H1 (cell line): ENCODE measurements around the gene TRIM47. TPM values are rescaled to one million over a fixed set of nuclear protein-coding genes. Genes with fewer than 3 reads are reported as not detected.

Experiments used
- CTCF ChIA-PET: fragments of 300-600 bp; sonication (Branson Sonifier 250); formaldehyde crosslinking; loops from one replicate; lab custom pipeline; 2021; ENCODE audit not compliant: partially characterized antibody; lab: Charles Lee
- POLR2A ChIA-PET: fragments of 300-600 bp; sonication (Branson Sonifier 250); formaldehyde crosslinking; loops from one replicate; lab custom pipeline; 2021; ENCODE audit warnings: inconsistent platforms; ENCODE audit not compliant: partially characterized antibody; lab: Charles Lee
- DNase-seq, 2 experiments: peaks; one replicate each; pipeline versions ENCODE4 v3.0.0 to v3.0.0-alpha.2; 2010 to 2022; ENCODE audit warnings: low spot score in 2 of 2, low read depth in 1 of 2, mixed read lengths in 1 of 2
- FAIRE-seq: peaks from 2 replicates; lab custom pipeline; 2011; peaks lifted over from hg19 to GRCh38; lab: Jason Lieb, UNC
- H2AFZ ChIP-seq: 2 replicates; pipeline ENCODE4 v1.8.1; 2012; ENCODE audit warnings: low read length, inconsistent platforms
- H2AK5ac ChIP-seq: 2 replicates; pipeline ENCODE4 v1.6.1; 2013; ENCODE audit warnings: low read depth, low read length
- H2BK120ac ChIP-seq: replicated peaks from 2 replicates; pipeline ENCODE3; 2013; ENCODE audit warnings: low read depth, low read length, inconsistent platforms
- H2BK12ac ChIP-seq: 2 replicates; pipeline ENCODE4 v1.6.1; 2013; ENCODE audit warnings: low read depth, low read length
- H2BK15ac ChIP-seq: 2 replicates; pipeline ENCODE4 v1.6.1; 2013; ENCODE audit warnings: low read length
- H2BK20ac ChIP-seq: 2 replicates; pipeline ENCODE4 v1.6.1; 2013; ENCODE audit warnings: low read length
- H2BK5ac ChIP-seq: 2 replicates; pipeline ENCODE4 v1.6.1; 2013; ENCODE audit warnings: low read depth, low read length
- H3K14ac ChIP-seq: 2 replicates; pipeline ENCODE4 v1.6.1; 2013; ENCODE audit warnings: inconsistent platforms; ENCODE audit not compliant: insufficient read length
- H3K18ac ChIP-seq: 2 replicates; pipeline ENCODE4 v1.6.1; 2013; ENCODE audit warnings: low read length; ENCODE audit errors: extremely low read depth
- H3K23ac ChIP-seq: 2 replicates; pipeline ENCODE4 v1.6.1; 2013; ENCODE audit warnings: inconsistent platforms; ENCODE audit not compliant: insufficient read length
- H3K23me2 ChIP-seq: 2 replicates; pipeline ENCODE4 v1.6.1; 2013; ENCODE audit warnings: low read depth, low read length
- H3K27ac ChIP-seq: 2 replicates; pipeline ENCODE4 v1.6.1; 2011; ENCODE audit warnings: low read depth, low read length, inconsistent platforms
- H3K27me3 ChIP-seq, 4 experiments: replicated peaks in 1 of 4; 1 replicate in 1 of 4; 2 replicates in 3 of 4; pipeline versions ENCODE4 v1.6.1 to v1.8.1; 2011 to 2013; ENCODE audit warnings: low read length in 3 of 4, mild to moderate bottlenecking in 3 of 4, inconsistent platforms in 2 of 4, mixed read lengths in 2 of 4, moderate library complexity in 1 of 4; ENCODE audit not compliant: control insufficient read depth in 3 of 4, insufficient read depth in 3 of 4; ENCODE audit errors: extremely low read depth in 1 of 4
- H3K36me3 ChIP-seq, 4 experiments: 2 replicates each; pipeline versions ENCODE4 v1.6.1 to v1.8.1; 2011 to 2013; ENCODE audit warnings: mild to moderate bottlenecking in 4 of 4, low read length in 3 of 4, moderate library complexity in 2 of 4, control low read depth in 1 of 4, inconsistent platforms in 1 of 4; ENCODE audit not compliant: insufficient read depth in 4 of 4, control insufficient read depth in 2 of 4
- H3K4ac ChIP-seq: replicated peaks from 2 replicates; pipeline ENCODE3; 2013; ENCODE audit warnings: low read length, low read depth, mixed read lengths, inconsistent platforms; ENCODE audit not compliant: insufficient read length
- H3K4me1 ChIP-seq, 4 experiments: replicated peaks in 1 of 4; 1 replicate in 1 of 4; 2 replicates in 3 of 4; pipeline versions ENCODE4 v1.6.1 to v1.8.1; 2011 to 2013; ENCODE audit warnings: low read length in 3 of 4, inconsistent platforms in 2 of 4, mixed read lengths in 1 of 4; ENCODE audit not compliant: insufficient read depth in 4 of 4, control insufficient read depth in 3 of 4
- H3K4me2 ChIP-seq, 2 experiments: 2 replicates each; pipeline versions ENCODE4 v1.6.1 to v1.8.1; 2011 to 2013; ENCODE audit warnings: low read depth in 2 of 2, low read length in 2 of 2, control low read depth in 1 of 2, inconsistent platforms in 1 of 2, mild to moderate bottlenecking in 1 of 2; ENCODE audit not compliant: insufficient read depth in 1 of 2
- H3K4me3 ChIP-seq, 4 experiments: fragments of 200-600, 300-600 bp in 1 of 4; sonication (generic), shearing (Covaris generic), sonication (Bioruptor Twin) in 1 of 4; 2 replicates each; pipeline versions ENCODE4 v1.5.1 to v1.8.1; 2011 to 2016; ENCODE audit warnings: low read length in 4 of 4, low read depth in 3 of 4, control low read depth in 2 of 4, inconsistent platforms in 2 of 4, mild to moderate bottlenecking in 2 of 4, mixed read lengths in 1 of 4, moderate library complexity in 1 of 4; ENCODE audit not compliant: insufficient read depth in 2 of 4; ENCODE audit errors: extremely low read depth in 1 of 4
- H3K56ac ChIP-seq: replicated peaks from 2 replicates; pipeline ENCODE3; 2013; ENCODE audit warnings: low read depth, mild to moderate bottlenecking, mixed read lengths, low read length, inconsistent platforms; ENCODE audit not compliant: insufficient read length
- H3K79me1 ChIP-seq: 2 replicates; pipeline ENCODE4 v1.6.1; 2013; ENCODE audit warnings: low read depth, low read length, control low read depth
- H3K79me2 ChIP-seq, 2 experiments: 2 replicates each; pipeline versions ENCODE4 v1.6.1 to v1.8.1; 2012 to 2013; ENCODE audit warnings: low read length in 2 of 2, mild to moderate bottlenecking in 2 of 2, inconsistent platforms in 1 of 2; ENCODE audit not compliant: insufficient read depth in 2 of 2, control insufficient read depth in 1 of 2
- H3K9ac ChIP-seq, 4 experiments: replicated peaks in 1 of 4; 1 replicate in 1 of 4; 2 replicates in 3 of 4; pipeline versions ENCODE4 v1.6.1 to v1.8.1; 2011 to 2013; ENCODE audit warnings: low read depth in 3 of 4, low read length in 3 of 4, control low read depth in 2 of 4, mild to moderate bottlenecking in 2 of 4, moderate library complexity in 2 of 4, inconsistent platforms in 1 of 4; ENCODE audit errors: extremely low read depth in 1 of 4
- H3K9me3 ChIP-seq, 2 experiments: 2 replicates each; pipeline versions ENCODE4 v1.6.1 to v1.8.1; 2012 to 2013; ENCODE audit warnings: mild to moderate bottlenecking in 2 of 2, moderate library complexity in 2 of 2, control low read depth in 1 of 2, inconsistent platforms in 1 of 2, low read depth in 1 of 2, low read length in 1 of 2, mixed read lengths in 1 of 2; ENCODE audit not compliant: insufficient read depth in 2 of 2
- H4K20me1 ChIP-seq, 2 experiments: replicated peaks in 1 of 2; 2 replicates each; pipeline versions ENCODE3 to v1.8.1; 2011 to 2013; ENCODE audit warnings: inconsistent platforms in 2 of 2, low read length in 2 of 2, mild to moderate bottlenecking in 1 of 2; ENCODE audit not compliant: insufficient read depth in 2 of 2, control insufficient read depth in 1 of 2
- H4K5ac ChIP-seq: 2 replicates; pipeline ENCODE4 v1.6.1; 2013; ENCODE audit warnings: low read length, low read depth, mixed read lengths, inconsistent platforms; ENCODE audit not compliant: insufficient read length
- H4K8ac ChIP-seq: 2 replicates; pipeline ENCODE4 v1.8.0; 2013; ENCODE audit warnings: mild to moderate bottlenecking, moderate library complexity, low read length, inconsistent platforms; ENCODE audit not compliant: insufficient read depth; ENCODE audit errors: extremely low read depth
- H4K91ac ChIP-seq: replicated peaks from 2 replicates; pipeline ENCODE3; 2013; ENCODE audit warnings: low read length, mixed read lengths, inconsistent platforms; ENCODE audit not compliant: insufficient read length
- BCL11A ChIP-seq, 2 experiments: IDR thresholded peaks; one replicate each; pipeline ENCODE4 v1.6.1; 2011; ENCODE audit warnings: low read depth in 2 of 2, low read length in 2 of 2, mild to moderate bottlenecking in 2 of 2
- CREB1 ChIP-seq: IDR thresholded peaks from 2 replicates; pipeline ENCODE4 v1.6.1; 2012; ENCODE audit warnings: inconsistent platforms
- EGR1 ChIP-seq: IDR thresholded peaks from 2 replicates; pipeline ENCODE4 v1.6.1; 2011; ENCODE audit warnings: low read depth, low read length, borderline replicate concordance
- HDAC2 ChIP-seq, 2 experiments: fragments of 300-600 bp in 1 of 2; sonication (generic) in 1 of 2; IDR thresholded peaks; 2 replicates each; pipeline ENCODE4 v1.6.1; 2011 to 2012; ENCODE audit warnings: low read depth in 2 of 2, low read length in 2 of 2, mild to moderate bottlenecking in 2 of 2, moderate library complexity in 2 of 2, borderline replicate concordance in 1 of 2, inconsistent platforms in 1 of 2
- JUND ChIP-seq: IDR thresholded peaks from 2 replicates; pipeline ENCODE4 v1.6.1; 2011; ENCODE audit warnings: mild to moderate bottlenecking, improper control_type of control experiment, low read length
- KDM4A ChIP-seq: IDR thresholded peaks from one replicate; pipeline ENCODE4 v1.7.1; 2012; ENCODE audit warnings: low read depth, mild to moderate bottlenecking, moderate library complexity, low read length, inconsistent platforms; ENCODE audit not compliant: severe bottlenecking
- SUZ12 ChIP-seq: fragments of 200-600 bp; sonication (generic); IDR thresholded peaks from 2 replicates; pipeline ENCODE4 v1.6.1; 2012; ENCODE audit warnings: mild to moderate bottlenecking, inconsistent platforms, low read length, moderate library complexity, mixed read lengths
- TAF7 ChIP-seq: optimal IDR thresholded peaks from 2 replicates; pipeline ENCODE3; 2011; ENCODE audit warnings: low read depth, mild to moderate bottlenecking, inconsistent platforms, low read length, moderate library complexity, borderline replicate concordance
- TBP ChIP-seq: IDR thresholded peaks from 2 replicates; pipeline ENCODE4 v1.6.1; 2011; ENCODE audit warnings: low read depth, low read length, improper control_type of control experiment
- YY1 ChIP-seq: IDR thresholded peaks from 2 replicates; pipeline ENCODE4 v1.6.1; 2011; ENCODE audit warnings: low read depth, mild to moderate bottlenecking, low read length
- WGBS, 2 experiments: shearing (Covaris generic) in 1 of 2; methylation state at CpG; one replicate each; pipeline versions ENCODE4 v1.1.6 to v1.1.7; 2013 to 2015; ENCODE audit warnings: low lambda C conversion rate in 2 of 2, mixed read lengths in 2 of 2, inconsistent platforms in 1 of 2, low coverage in 1 of 2, missing lambda C conversion rate in 1 of 2; ENCODE audit not compliant: insufficient replicate concordance in 2 of 2, insufficient coverage in 1 of 2, insufficient read length in 1 of 2; ENCODE audit errors: extremely low coverage in 1 of 2, missing lambda C conversion rate in 1 of 2; 5-methylcytosine and 5-hydroxymethylcytosine counted together
- polyA plus RNA-seq, 7 experiments: library from polyadenylated mRNA; depleted of rRNA in 3 of 7; stranded (reverse) in 5 of 7; unstranded in 2 of 7; fragments of >200 nt in 5 of 7; fragments of 200-250 nt in 2 of 7; gene quantifications; 1 replicate in 5 of 7; 2 replicates in 1 of 7; 4 replicates in 1 of 7; pipeline versions ENCODE4 v1.2.1 to v1.2.3, GENCODE V29; 2011 to 2013; ENCODE audit warnings: missing spikeins in 2 of 7, mixed read lengths in 2 of 7
- total RNA-seq: library from RNA; stranded (reverse); fragmentation: NEBNext Ultra II Directional; extraction: Animal tissue kit (Norgen Biotek cat#: 25700); gene quantifications from 2 replicates; pipeline ENCODE4 v1.2.1, GENCODE V29; 2021

Gene TRIM47
- total and polyA plus RNA-seq, 2 of the 8 experiments (the other 6 are each of a cell fraction or from before 2014, with no cell fraction given) = 6.3 to 6.4 TPM

- no peaks in the 10 kb centered on the region for H4K20me1 ChIP-seq
- no peak overlapping the region for H3K9ac ChIP-seq
- no peak overlapping the region; the same call in 1 of the 2 replicates for H3K27ac ChIP-seq
- H2BK5ac ChIP-seq = peak overlapping the region; percentile 79; the same call in 1 of the 2 replicates
- H3K23ac ChIP-seq = no peak overlapping the region
- H4K8ac ChIP-seq = no peak overlapping the region; the same call in 1 of the 2 replicates
- no peaks in the 10 kb centered on the region for H3K27me3 ChIP-seq
- DNase-seq (peak in 1 of 2 experiments; percentile 81), FAIRE-seq (peak; percentile 72)
- H3K79me1 ChIP-seq = 0 out of 2 replicates have a peak, but pooled peaks cover 2% of the 10 kb centered on the region
- ChIA-PET CTCF (interaction anchor here (1.0 to 21.9 kb wide), 6 partner anchors 12 to 176 kb away, joined by 3 to 563 read pairs (median 5); partner anchors contain the start of genes UNC13D and WBP2), POLR2A (interaction anchor here (0.6 to 16.0 kb wide), 10 partner anchors 9 to 131 kb away, joined by 3 to 216 read pairs (median 4); partner anchors contain the start of genes UNC13D and WBP2)
- H2AK5ac ChIP-seq = no peak overlapping the region
- H3K36me3 ChIP-seq = no peaks in the 10 kb centered on the region
- H3K4ac ChIP-seq = peak overlapping the region; percentile 36
- peak overlapping the region; percentile 81 for H2BK120ac ChIP-seq
- no peaks in the 10 kb centered on the region for H3K9me3 ChIP-seq
- peak overlapping the region; percentile 93 for H3K18ac ChIP-seq
- peak overlapping the region; percentile 93 for H4K91ac ChIP-seq
- peak overlapping the region; percentile 51 to 57 for H3K4me2 ChIP-seq
- peak overlapping the region; percentile 88; the same call in 1 of the 2 replicates for H2BK12ac ChIP-seq
- H3K79me2 ChIP-seq = no peaks in the 10 kb centered on the region
- H3K23me2 ChIP-seq = no peaks in the 10 kb centered on the region; the same call in 1 of the 2 replicates
- H4K5ac ChIP-seq = peak overlapping the region; percentile 96
- 23% methylated on average over 14 of the region's 20 CpGs; no CpG with 5 or more reads in 1 of the 2 experiments for WGBS, 2 experiments
- H3K14ac ChIP-seq = no peak overlapping the region
- peak overlapping the region; percentile 68; the same call in 1 of the 2 replicates for H2BK20ac ChIP-seq
- H3K56ac ChIP-seq = peak overlapping the region; percentile 83
- H2AFZ ChIP-seq = peak overlapping the region; percentile 82
- H3K4me1 ChIP-seq = peaks cover 0 to 36% (median 24%) of the 10 kb centered on the region in 4 experiments; a peak in 6 of 7 replicates
- peak overlapping the region; percentile 65; the same call in 1 of the 2 replicates for H2BK15ac ChIP-seq
- peak overlapping the region in 3 of 4 experiments; percentile 20 to 49 (median 32); a peak in 6 of 8 replicates for H3K4me3 ChIP-seq
- 0 out of 2 replicates have a peak, but pooled peaks have one; percentile 3 for TF ChIP-seq YY1
- no peak for TF ChIP-seq CREB1
- TF ChIP-seq TAF7 = peak; percentile 29
- TF ChIP-seq SUZ12 = no peak
- 0 out of 4 replicates have a peak, but pooled peaks of 1 of the 2 experiments have one; percentile 78 for TF ChIP-seq HDAC2 (IDR thresholded peaks at IDR 0.05; ENCODE audit: borderline replicate concordance in 1 of 2, low read depth in 2 of 2, low read length in 2 of 2)
- TF ChIP-seq BCL11A (IDR thresholded peaks at IDR 0.05; ENCODE audit: low read depth in 2 of 2, low read length in 2 of 2) = no peak
- TF ChIP-seq TBP = 0 out of 2 replicates have a peak, but pooled peaks have one; percentile 10
- peak; percentile 46 for TF ChIP-seq KDM4A
- no peak for TF ChIP-seq JUND
- no peak for TF ChIP-seq EGR1
Observed at GRCh38 chr17:75832652-75833400, 45.6 kb downstream of the TRIM47 start.
